CD14-positive monocyte (primary cell): ENCODE data around the gene CMC2. TPM values are rescaled to one million over a fixed set of nuclear protein-coding genes. Genes with fewer than 3 reads are reported as not detected.

Source experiments
- DNase-seq, 3 donors: peaks; one replicate each; pipeline ENCODE4 v3.0.0-alpha.2; 2011 to 2022
- H2AFZ ChIP-seq: 2 replicates; pipeline ENCODE4 v1.6.0; 2012; ENCODE audit warnings: mild to moderate bottlenecking, low read depth, low read length, inconsistent platforms; ENCODE audit not compliant: insufficient read depth, poor library complexity, severe bottlenecking
- H3K27ac ChIP-seq, 2 donors: 1 replicate in 1 of 2; 2 replicates in 1 of 2; pipeline ENCODE4 v1.5.1; 2012 to 2013; ENCODE audit warnings: low read length in 2 of 2, control low read depth in 1 of 2, inconsistent platforms in 1 of 2, low read depth in 1 of 2, mild to moderate bottlenecking in 1 of 2
- H3K27me3 ChIP-seq, 2 donors: one replicate each; pipeline versions ENCODE4 v1.6.0 to v1.6.1; 2011 to 2013; ENCODE audit warnings: low read length in 2 of 2; ENCODE audit not compliant: control insufficient read depth in 2 of 2, insufficient read depth in 2 of 2
- H3K36me3 ChIP-seq, 2 donors: replicated peaks in 1 of 2; 1 replicate in 1 of 2; 2 replicates in 1 of 2; pipeline versions ENCODE4 v1.5.1 to v1.6.1; 2012 to 2013; ENCODE audit warnings: low read length in 2 of 2, control low read depth in 1 of 2, inconsistent platforms in 1 of 2, mild to moderate bottlenecking in 1 of 2; ENCODE audit not compliant: insufficient read depth in 2 of 2, control insufficient read depth in 1 of 2
- H3K4me1 ChIP-seq, 2 donors: 1 replicate in 1 of 2; 2 replicates in 1 of 2; pipeline versions ENCODE4 v1.5.1 to v1.6.1; 2012 to 2013; ENCODE audit warnings: low read length in 2 of 2, control low read depth in 1 of 2, inconsistent platforms in 1 of 2, mild to moderate bottlenecking in 1 of 2, moderate library complexity in 1 of 2; ENCODE audit not compliant: insufficient read depth in 2 of 2, control insufficient read depth in 1 of 2
- H3K4me2 ChIP-seq: replicated peaks from 2 replicates; pipeline ENCODE3; 2012; ENCODE audit warnings: low read length, moderate library complexity, mild to moderate bottlenecking; ENCODE audit not compliant: poor library complexity, severe bottlenecking; ENCODE audit errors: extremely low read depth
- H3K4me3 ChIP-seq, 3 experiments: fragments of 200-600 bp in 1 of 3; sonication (generic) in 1 of 3; replicated peaks in 1 of 3; 1 replicate in 2 of 3; 2 replicates in 1 of 3; pipeline ENCODE4 v1.5.1; 2011 to 2013; ENCODE audit warnings: low read length in 3 of 3, mild to moderate bottlenecking in 3 of 3, control low read depth in 2 of 3, low read depth in 2 of 3, inconsistent platforms in 1 of 3, moderate library complexity in 1 of 3
- H3K79me2 ChIP-seq: 2 replicates; pipeline ENCODE4 v1.6.0; 2012; ENCODE audit warnings: mild to moderate bottlenecking, control low read depth, inconsistent platforms, low read length, moderate library complexity; ENCODE audit not compliant: insufficient read depth
- H3K9ac ChIP-seq: 2 replicates; pipeline ENCODE4 v1.6.0; 2017; ENCODE audit warnings: low read length, mild to moderate bottlenecking; ENCODE audit not compliant: insufficient read depth, poor library complexity, severe bottlenecking
- H3K9me3 ChIP-seq, 2 donors: replicated peaks in 1 of 2; 1 replicate in 1 of 2; 2 replicates in 1 of 2; pipeline versions ENCODE4 v1.5.1 to v1.6.1; 2012 to 2013; ENCODE audit warnings: low read length in 2 of 2, control low read depth in 1 of 2; ENCODE audit not compliant: control insufficient read depth in 1 of 2, insufficient read depth in 1 of 2
- H4K20me1 ChIP-seq: 2 replicates; pipeline ENCODE4 v1.6.0; 2012; ENCODE audit warnings: mild to moderate bottlenecking, low read length, control low read depth, moderate library complexity; ENCODE audit not compliant: insufficient read depth
- H3K27ac Mint-ChIP-seq, 7 donors: one replicate each; pipeline ENCODE4 v1.8.0; 2020; ENCODE audit warnings: mild to moderate bottlenecking in 7 of 7, mixed read lengths in 7 of 7, moderate library complexity in 6 of 7, inconsistent platforms in 2 of 7
- H3K27me3 Mint-ChIP-seq, 3 donors: one replicate each; pipeline ENCODE4 v1.8.0; 2021 to 2022; ENCODE audit warnings: low read depth in 3 of 3, mild to moderate bottlenecking in 3 of 3, mixed read lengths in 3 of 3, moderate library complexity in 3 of 3, inconsistent platforms in 1 of 3
- H3K36me3 Mint-ChIP-seq, 2 donors: one replicate each; pipeline ENCODE4 v1.8.0; 2020; ENCODE audit warnings: mixed read lengths in 2 of 2, inconsistent platforms in 1 of 2, mild to moderate bottlenecking in 1 of 2
- H3K4me1 Mint-ChIP-seq: one replicate; pipeline ENCODE4 v1.8.0; 2020; ENCODE audit warnings: mild to moderate bottlenecking, mixed read lengths
- H3K4me3 Mint-ChIP-seq, 2 donors: one replicate each; pipeline ENCODE4 v1.8.0; 2020; ENCODE audit warnings: mild to moderate bottlenecking in 2 of 2, mixed read lengths in 2 of 2, moderate library complexity in 1 of 2
- H3K9me3 Mint-ChIP-seq, 7 donors: one replicate each; pipeline ENCODE4 v1.8.0; 2020 to 2022; ENCODE audit warnings: mixed read lengths in 7 of 7, mild to moderate bottlenecking in 6 of 7, moderate library complexity in 6 of 7, inconsistent platforms in 2 of 7
- WGBS: methylation state at CpG from one replicate; pipeline ENCODE4 v1.1.5; 2013; ENCODE audit warnings: missing lambda C conversion rate; ENCODE audit not compliant: insufficient coverage; 5-methylcytosine and 5-hydroxymethylcytosine counted together
- intact Hi-C, 2 donors: fragments of 100-400 bp; cut with micrococcal nuclease; formaldehyde crosslinking; loops; one replicate each; pipeline versions ENCODE4 v1.15.0 to v1.15.1; 2023
- polyA plus RNA-seq, 3 donors: library from polyadenylated mRNA; depleted of rRNA in 1 of 3; unstranded in 2 of 3; stranded (reverse) in 1 of 3; fragments of 300-500 nt in 2 of 3; fragments of >200 nt in 1 of 3; fragmentation: Illumina TruSeq in 2 of 3; gene quantifications; 1 replicate in 2 of 3; 2 replicates in 1 of 3; pipeline ENCODE4 v1.2.3, GENCODE V29; 2012 to 2021
- TF ChIP-seq, protein P1 (sequence below): fragments of 200-600 bp; IDR thresholded peaks from one replicate; pipeline ENCODE4 v1.8.0; 2022; ENCODE audit warnings: antibody characterized with exemption, mild to moderate bottlenecking

CMC2 gene
- polyA plus RNA-seq, 3 donors: 55.3 to 79.5 (median 70.7) TPM

DNA sequence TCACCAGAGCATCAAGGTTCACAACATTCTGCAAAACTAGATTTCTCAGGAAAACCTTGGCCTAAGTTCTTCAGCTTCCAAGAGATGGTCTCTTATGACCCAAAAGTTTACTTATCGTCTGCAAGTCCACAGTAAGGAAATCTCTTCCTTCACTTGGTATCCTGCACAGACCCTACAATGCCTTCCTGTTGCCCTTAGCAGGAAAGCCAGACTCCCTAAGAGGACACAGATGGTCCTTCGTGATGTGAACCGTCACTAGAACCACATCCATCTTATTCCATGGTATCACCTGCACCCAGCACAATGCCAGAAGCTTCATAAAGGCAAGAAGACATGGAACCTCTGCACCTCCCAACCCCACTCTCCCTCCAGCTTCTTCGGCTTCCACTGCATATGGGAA lies 34.1 kb downstream of the CMC2 start:
- Mint-ChIP-seq H3K4me1 (no peaks in the 10 kb centered on the region), H3K27me3 (no peaks in the 10 kb centered on the region), H3K9me3 (no peaks in the 10 kb centered on the region), H3K4me3 (no peak overlapping the region), H3K27ac (no peak overlapping the region), H3K36me3 (peaks cover 50 to 67% of the 10 kb centered on the region in 2 donors)
- WGBS: 40% methylated on average over 4 of the region's 4 CpGs
- H3K4me3 ChIP-seq: no peak overlapping the region
- no peaks in the 10 kb centered on the region for H3K4me1 ChIP-seq
- TF ChIP-seq, protein P1, sequence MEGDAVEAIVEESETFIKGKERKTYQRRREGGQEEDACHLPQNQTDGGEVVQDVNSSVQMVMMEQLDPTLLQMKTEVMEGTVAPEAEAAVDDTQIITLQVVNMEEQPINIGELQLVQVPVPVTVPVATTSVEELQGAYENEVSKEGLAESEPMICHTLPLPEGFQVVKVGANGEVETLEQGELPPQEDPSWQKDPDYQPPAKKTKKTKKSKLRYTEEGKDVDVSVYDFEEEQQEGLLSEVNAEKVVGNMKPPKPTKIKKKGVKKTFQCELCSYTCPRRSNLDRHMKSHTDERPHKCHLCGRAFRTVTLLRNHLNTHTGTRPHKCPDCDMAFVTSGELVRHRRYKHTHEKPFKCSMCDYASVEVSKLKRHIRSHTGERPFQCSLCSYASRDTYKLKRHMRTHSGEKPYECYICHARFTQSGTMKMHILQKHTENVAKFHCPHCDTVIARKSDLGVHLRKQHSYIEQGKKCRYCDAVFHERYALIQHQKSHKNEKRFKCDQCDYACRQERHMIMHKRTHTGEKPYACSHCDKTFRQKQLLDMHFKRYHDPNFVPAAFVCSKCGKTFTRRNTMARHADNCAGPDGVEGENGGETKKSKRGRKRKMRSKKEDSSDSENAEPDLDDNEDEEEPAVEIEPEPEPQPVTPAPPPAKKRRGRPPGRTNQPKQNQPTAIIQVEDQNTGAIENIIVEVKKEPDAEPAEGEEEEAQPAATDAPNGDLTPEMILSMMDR: no peak
- H3K9ac ChIP-seq: no peak overlapping the region
- H3K27me3 ChIP-seq: no peaks in the 10 kb centered on the region
- H3K9me3 ChIP-seq: no peaks in the 10 kb centered on the region
- H3K27ac ChIP-seq: peak overlapping the region in 1 of 2 donors; percentile 11
- no peak overlapping the region for H2AFZ ChIP-seq
- no peak overlapping the region for H3K4me2 ChIP-seq
- intact Hi-C loops: no loop called here
- no peaks in the 10 kb centered on the region for H4K20me1 ChIP-seq
- H3K79me2 ChIP-seq: no peaks in the 10 kb centered on the region
- H3K36me3 ChIP-seq: peaks cover 12 to 46% of the 10 kb centered on the region in 2 donors
- no peak for DNase-seq

DNA sequence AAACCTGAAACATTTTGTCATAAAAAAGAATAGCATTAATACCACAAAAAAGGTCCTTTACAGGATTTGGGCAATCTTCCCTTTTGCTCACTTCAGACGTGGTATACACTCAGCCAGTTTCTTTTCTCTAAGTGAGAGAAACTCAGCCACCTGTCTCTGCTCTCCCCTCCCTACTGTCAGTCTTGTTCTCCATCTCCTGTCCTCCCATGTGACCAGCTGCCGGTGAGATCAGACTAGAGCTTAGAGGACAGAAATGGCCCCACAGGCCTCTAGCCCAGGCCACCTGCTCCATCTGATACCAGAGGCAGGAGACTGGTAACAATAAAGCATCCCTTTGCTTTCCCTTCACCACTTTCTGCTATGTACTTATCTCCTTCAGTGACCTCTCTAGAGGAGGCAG lies 34.9 kb downstream of the CMC2 start:
- Histone ChIP-seq H3K27me3 (no peaks in the 10 kb centered on the region), H3K79me2 (no peaks in the 10 kb centered on the region), H2AFZ (no peak overlapping the region), H3K36me3 (peaks cover 12 to 38% of the 10 kb centered on the region in 2 donors), H3K4me1 (no peaks in the 10 kb centered on the region), H3K4me3 (no peak overlapping the region), H4K20me1 (no peaks in the 10 kb centered on the region), H3K4me2 (no peak overlapping the region), H3K27ac (no peak overlapping the region), H3K9me3 (no peaks in the 10 kb centered on the region), H3K9ac (no peak overlapping the region)
- H3K4me3 Mint-ChIP-seq: no peak overlapping the region
- H3K36me3 Mint-ChIP-seq: peaks cover 44 to 59% of the 10 kb centered on the region in 2 donors
- peaks cover 0 to 1% (median 0%) of the 10 kb centered on the region in 7 donors for H3K9me3 Mint-ChIP-seq
- 33% methylated on average over 2 of the region's 2 CpGs for WGBS
- TF ChIP-seq, protein P1: no peak
- no peaks in the 10 kb centered on the region for H3K4me1 Mint-ChIP-seq
- H3K27me3 Mint-ChIP-seq: peaks cover 0 to 3% (median 0%) of the 10 kb centered on the region in 3 donors
- no peak for DNase-seq
- peak overlapping the region in 4 of 7 donors; percentile 5 to 47 (median 13) for H3K27ac Mint-ChIP-seq
- intact Hi-C loops: no loop called here
